Esophagus muscularis mucosa (tissue), 4 donors: ENCODE measurements around the gene OR52H1. TPM values are rescaled to one million over a fixed set of nuclear protein-coding genes. Genes with fewer than 3 reads are reported as not detected.
A peak's percentile ranks its signal among the peaks of the same experiment; 100 is the strongest.

Experiments
- DNase-seq: peaks from one replicate; pipeline ENCODE4 v3.0.0-alpha.2; 2017; ENCODE audit errors: extremely low spot score
- H3K27ac ChIP-seq, 4 donors: fragments of 200-600 bp; sonication (generic); replicated peaks in 1 of 4; 1 replicate in 3 of 4; 2 replicates in 1 of 4; pipeline ENCODE4 v1.5.1; 2016 to 2019; ENCODE audit warnings: mild to moderate bottlenecking in 1 of 4
- H3K27me3 ChIP-seq, 4 donors: fragments of 200-600 bp; sonication (generic); one replicate each; pipeline versions ENCODE4 v1.5.1 to v1.6.0; 2016 to 2019
- H3K36me3 ChIP-seq, 4 donors: fragments of 200-600 bp; sonication (generic); one replicate each; pipeline ENCODE4 v1.5.1; 2016 to 2019
- H3K4me1 ChIP-seq, 4 donors: fragments of 200-600 bp; sonication (generic); one replicate each; pipeline ENCODE4 v1.5.1; 2016 to 2019
- H3K4me3 ChIP-seq, 4 donors: fragments of 200-600 bp; sonication (generic); 1 replicate in 2 of 4; 2 replicates in 2 of 4; pipeline ENCODE4 v1.5.1; 2016 to 2019; ENCODE audit warnings: mild to moderate bottlenecking in 4 of 4, moderate library complexity in 1 of 4
- H3K9me3 ChIP-seq, 4 donors: fragments of 200-600 bp; sonication (generic); 1 replicate in 3 of 4; 2 replicates in 1 of 4; pipeline ENCODE4 v1.5.1; 2016 to 2019
- EP300 ChIP-seq: sonication (generic); formaldehyde crosslinking; IDR thresholded peaks from one replicate; pipeline ENCODE4 v1.6.1; 2017; ENCODE audit warnings: antibody characterized with exemption
- POLR2A ChIP-seq: fragments of 450-650 bp; IDR thresholded peaks from one replicate; pipeline ENCODE4 v1.6.1; 2017; ENCODE audit warnings: antibody characterized with exemption, moderate library complexity, mild to moderate bottlenecking, low read depth
- POLR2AphosphoS5 ChIP-seq, 2 donors: sonication (generic); formaldehyde crosslinking; IDR thresholded peaks; one replicate each; pipeline ENCODE4 v1.6.1; 2017; ENCODE audit warnings: antibody characterized with exemption in 2 of 2
- WGBS: methylation state at CpG from one replicate; pipeline ENCODE4 v1.1.5; 2018; 5-methylcytosine and 5-hydroxymethylcytosine counted together
- intact Hi-C: fragments of 100-400 bp; cut with DNase I; formaldehyde crosslinking; loops from one replicate; pipeline ENCODE4 v1.15.1; 2023
- total RNA-seq, 4 donors: library from RNA; depleted of rRNA; stranded (reverse); fragments of >200 nt; gene quantifications; one replicate each; pipeline versions ENCODE4 v1.1.0 to v1.2.1, GENCODE V29; 2016
- TF ChIP-seq, protein P1 (sequence below), 3 experiments: fragments of 200-600 bp in 2 of 3; fragments of 450-650 bp in 1 of 3; sonication (generic) in 2 of 3; IDR thresholded peaks; one replicate each; pipeline ENCODE4 v1.5.1; 2017 to 2019; ENCODE audit warnings: antibody characterized with exemption in 3 of 3, mild to moderate bottlenecking in 2 of 3, moderate library complexity in 1 of 3

The OR52H1 gene
- total RNA-seq, 4 donors from 2014 or later: not detected

DNA sequence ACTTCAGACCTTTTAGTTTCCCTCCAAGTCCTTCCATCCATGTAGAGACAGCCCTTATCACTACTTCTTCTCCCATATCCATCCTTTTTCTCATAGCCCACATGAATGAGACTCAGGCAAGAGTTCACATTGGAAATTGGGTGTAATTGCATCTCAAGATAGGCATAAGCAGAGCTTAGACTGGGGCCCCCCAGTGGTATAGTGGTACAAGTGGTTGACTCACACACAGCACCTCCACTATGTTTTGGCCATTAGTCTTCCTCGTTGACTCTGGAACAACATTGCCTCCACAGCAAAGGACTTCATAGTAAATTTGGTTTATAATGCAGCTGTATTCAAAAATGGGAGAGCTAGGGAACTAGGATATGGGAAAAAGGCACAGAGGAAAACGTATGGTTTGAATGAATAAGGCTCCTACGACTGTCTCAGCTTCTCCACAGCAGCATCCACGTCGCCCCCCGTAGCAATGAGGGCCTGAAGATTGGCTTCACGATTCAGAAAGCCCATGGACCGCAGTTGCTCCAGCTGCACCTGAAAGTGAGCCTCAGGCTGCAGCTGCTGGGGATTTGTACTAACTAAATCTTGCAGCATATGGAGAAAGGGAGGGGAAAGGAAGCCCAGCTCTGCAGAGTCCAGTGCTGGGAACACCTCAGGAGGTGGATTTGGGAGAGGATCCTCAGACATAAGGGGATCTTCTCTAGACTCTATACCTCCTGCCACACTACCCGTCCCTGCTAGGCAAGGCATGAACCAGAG, 41.0 kb downstream of the OR52H1 start:
- Histone ChIP-seq H3K27me3 (no peaks in the 10 kb centered on the region), H3K27ac (no peak overlapping the region), H3K9me3 (no peaks in the 10 kb centered on the region), H3K4me1 (no peaks in the 10 kb centered on the region), H3K4me3 (no peak overlapping the region), H3K36me3 (no peaks in the 10 kb centered on the region)
- DNase-seq: no peak
- WGBS: 82% methylated on average over 9 of the region's 9 CpGs
- TF ChIP-seq EP300 (no peak), POLR2A (no peak), POLR2AphosphoS5 (IDR thresholded peaks at IDR 0.05) (no peak)
- TF ChIP-seq, protein P1, sequence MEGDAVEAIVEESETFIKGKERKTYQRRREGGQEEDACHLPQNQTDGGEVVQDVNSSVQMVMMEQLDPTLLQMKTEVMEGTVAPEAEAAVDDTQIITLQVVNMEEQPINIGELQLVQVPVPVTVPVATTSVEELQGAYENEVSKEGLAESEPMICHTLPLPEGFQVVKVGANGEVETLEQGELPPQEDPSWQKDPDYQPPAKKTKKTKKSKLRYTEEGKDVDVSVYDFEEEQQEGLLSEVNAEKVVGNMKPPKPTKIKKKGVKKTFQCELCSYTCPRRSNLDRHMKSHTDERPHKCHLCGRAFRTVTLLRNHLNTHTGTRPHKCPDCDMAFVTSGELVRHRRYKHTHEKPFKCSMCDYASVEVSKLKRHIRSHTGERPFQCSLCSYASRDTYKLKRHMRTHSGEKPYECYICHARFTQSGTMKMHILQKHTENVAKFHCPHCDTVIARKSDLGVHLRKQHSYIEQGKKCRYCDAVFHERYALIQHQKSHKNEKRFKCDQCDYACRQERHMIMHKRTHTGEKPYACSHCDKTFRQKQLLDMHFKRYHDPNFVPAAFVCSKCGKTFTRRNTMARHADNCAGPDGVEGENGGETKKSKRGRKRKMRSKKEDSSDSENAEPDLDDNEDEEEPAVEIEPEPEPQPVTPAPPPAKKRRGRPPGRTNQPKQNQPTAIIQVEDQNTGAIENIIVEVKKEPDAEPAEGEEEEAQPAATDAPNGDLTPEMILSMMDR (IDR thresholded peaks at IDR 0.05): no peak
- intact Hi-C loops: no loop called here

DNA sequence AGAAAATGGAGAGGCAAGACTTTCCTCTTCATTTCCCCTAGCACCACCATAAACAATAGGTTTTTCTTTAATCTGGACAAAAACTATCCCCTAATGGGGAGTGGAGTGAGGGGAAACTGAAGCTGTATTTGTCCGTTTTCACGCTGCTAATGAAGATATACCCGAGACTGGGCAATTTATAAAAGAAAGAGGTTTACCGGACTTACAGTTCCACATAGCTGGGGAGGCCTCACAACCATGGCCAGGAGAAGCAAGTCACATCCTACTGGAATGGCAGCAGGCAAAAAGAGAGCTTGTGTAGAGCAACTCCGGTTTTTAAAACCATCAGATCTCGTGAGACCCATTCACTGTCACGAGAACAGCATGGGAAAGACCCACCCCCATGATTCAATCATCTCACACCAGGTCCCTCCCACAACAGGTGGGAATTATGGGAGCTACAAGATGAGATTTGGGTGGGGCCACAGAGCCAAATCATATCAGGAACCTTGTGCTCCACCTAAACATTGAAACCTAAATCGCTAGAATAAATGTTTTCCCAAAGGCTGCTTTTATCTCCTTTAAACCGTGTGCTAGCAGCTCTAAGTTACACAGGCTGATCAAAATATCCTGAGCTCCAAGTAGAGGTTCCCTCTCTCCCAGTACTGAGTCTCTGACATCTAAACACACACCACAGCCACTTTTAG, 42.8 kb downstream of the OR52H1 start:
- H3K4me3 ChIP-seq: no peak overlapping the region
- intact Hi-C loops: no loop called here

DNA sequence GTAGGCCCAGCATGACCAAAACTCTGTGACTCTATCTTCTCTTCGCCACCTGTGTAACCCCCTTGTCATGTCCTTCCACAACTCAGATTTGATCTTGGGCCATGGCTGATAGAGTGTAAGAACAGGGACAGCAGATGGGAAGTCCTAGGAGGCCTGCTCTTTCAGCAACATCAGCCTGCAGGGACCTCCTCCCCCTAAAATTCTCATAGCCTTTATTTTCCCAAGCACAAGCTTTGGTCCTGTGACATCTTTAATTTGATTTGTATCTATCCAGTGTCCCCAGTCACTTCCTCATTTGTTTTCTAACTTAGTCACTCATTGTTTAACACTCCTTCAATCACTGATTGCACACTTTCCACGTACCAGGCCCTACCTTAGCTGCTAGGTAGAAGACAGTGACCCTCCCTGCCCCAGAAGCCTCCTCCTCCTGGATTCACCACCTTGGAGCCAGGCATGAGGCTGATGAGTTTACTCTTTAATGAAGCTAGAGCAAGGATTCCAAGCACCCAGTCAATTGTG, 43.9 kb downstream of the OR52H1 start:
- Histone ChIP-seq H3K27me3 (no peaks in the 10 kb centered on the region), H3K9me3 (no peaks in the 10 kb centered on the region), H3K36me3 (no peaks in the 10 kb centered on the region), H3K4me3 (no peak overlapping the region), H3K27ac (no peak overlapping the region), H3K4me1 (no peaks in the 10 kb centered on the region)
- intact Hi-C loops: no loop called here
- 77% methylated on average over 2 of the region's 2 CpGs for WGBS
- DNase-seq: no peak
- TF ChIP-seq, protein P1 (IDR thresholded peaks at IDR 0.05): no peak
- TF ChIP-seq EP300 (no peak), POLR2A (no peak), POLR2AphosphoS5 (IDR thresholded peaks at IDR 0.05) (no peak)

More for the DNA sequence above, 42.8 kb downstream of the OR52H1 start:
- Histone ChIP-seq H3K27ac (no peak overlapping the region), H3K9me3 (no peaks in the 10 kb centered on the region), H3K4me1 (no peaks in the 10 kb centered on the region), H3K27me3 (no peaks in the 10 kb centered on the region), H3K36me3 (no peaks in the 10 kb centered on the region)
- WGBS: 86% methylated on average over 9 of the region's 9 CpGs
- TF ChIP-seq EP300 (no peak), POLR2AphosphoS5 (IDR thresholded peaks at IDR 0.05) (no peak), POLR2A (no peak)
- TF ChIP-seq, protein P1 (IDR thresholded peaks at IDR 0.05): no peak
- no peak for DNase-seq

DNA sequence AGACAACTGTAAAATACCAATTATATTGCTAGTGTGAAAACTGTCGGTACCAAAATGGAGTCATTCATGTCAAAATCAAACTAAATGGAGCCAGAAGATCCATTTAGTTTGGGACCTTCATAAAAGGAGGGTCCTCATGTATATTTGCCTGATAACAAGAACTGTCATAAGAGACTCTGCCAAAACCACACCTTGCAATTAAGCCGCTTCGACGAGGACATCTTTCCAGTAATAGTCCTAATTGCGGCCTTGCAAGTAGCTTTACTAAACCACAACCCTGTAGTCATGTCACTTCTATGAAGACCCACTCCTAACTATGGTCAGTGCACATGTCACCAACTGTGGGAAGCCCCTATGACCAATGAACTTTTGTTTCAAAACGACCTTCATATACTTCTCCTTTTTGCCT, 47.9 kb downstream of the OR52H1 start:
- H3K4me3 ChIP-seq: no peak overlapping the region
- no peaks in the 10 kb centered on the region for H3K4me1 ChIP-seq
- no peaks in the 10 kb centered on the region for H3K36me3 ChIP-seq
- H3K27ac ChIP-seq: no peak overlapping the region
- intact Hi-C loops: no loop called here
- no peaks in the 10 kb centered on the region for H3K27me3 ChIP-seq
- no peak for TF ChIP-seq POLR2AphosphoS5 (IDR thresholded peaks at IDR 0.05)
- no peak for TF ChIP-seq POLR2A
- TF ChIP-seq, protein P1 (IDR thresholded peaks at IDR 0.05): no peak
- TF ChIP-seq EP300: no peak
- H3K9me3 ChIP-seq: no peaks in the 10 kb centered on the region
- WGBS: 92% methylated on average over 6 of the region's 6 CpGs
- DNase-seq: peak; percentile 64
